ENCODE measurements around the gene DNER.

GRCh38 chr2:229528846-229529245, 185.5 kb downstream of the DNER start:
- TF ChIP-seq TCF7 (CRISPR knock-in tag; IDR thresholded peaks at IDR 0.05; ENCODE audit: low read depth): no peak
- TF ChIP-seq, protein P1, sequence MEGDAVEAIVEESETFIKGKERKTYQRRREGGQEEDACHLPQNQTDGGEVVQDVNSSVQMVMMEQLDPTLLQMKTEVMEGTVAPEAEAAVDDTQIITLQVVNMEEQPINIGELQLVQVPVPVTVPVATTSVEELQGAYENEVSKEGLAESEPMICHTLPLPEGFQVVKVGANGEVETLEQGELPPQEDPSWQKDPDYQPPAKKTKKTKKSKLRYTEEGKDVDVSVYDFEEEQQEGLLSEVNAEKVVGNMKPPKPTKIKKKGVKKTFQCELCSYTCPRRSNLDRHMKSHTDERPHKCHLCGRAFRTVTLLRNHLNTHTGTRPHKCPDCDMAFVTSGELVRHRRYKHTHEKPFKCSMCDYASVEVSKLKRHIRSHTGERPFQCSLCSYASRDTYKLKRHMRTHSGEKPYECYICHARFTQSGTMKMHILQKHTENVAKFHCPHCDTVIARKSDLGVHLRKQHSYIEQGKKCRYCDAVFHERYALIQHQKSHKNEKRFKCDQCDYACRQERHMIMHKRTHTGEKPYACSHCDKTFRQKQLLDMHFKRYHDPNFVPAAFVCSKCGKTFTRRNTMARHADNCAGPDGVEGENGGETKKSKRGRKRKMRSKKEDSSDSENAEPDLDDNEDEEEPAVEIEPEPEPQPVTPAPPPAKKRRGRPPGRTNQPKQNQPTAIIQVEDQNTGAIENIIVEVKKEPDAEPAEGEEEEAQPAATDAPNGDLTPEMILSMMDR (IDR thresholded peaks at IDR 0.05): no peak
- TF ChIP-seq ZNF121 (CRISPR knock-in tag; IDR thresholded peaks at IDR 0.05): no peak
- no peak for TF ChIP-seq ZNF263 (CRISPR knock-in tag; IDR thresholded peaks at IDR 0.05; ENCODE audit: low read depth)
- no peak for TF ChIP-seq MXD4 (CRISPR knock-in tag; IDR thresholded peaks at IDR 0.05; ENCODE audit: borderline replicate concordance)
- TF ChIP-seq HMGA2 (CRISPR knock-in tag; IDR thresholded peaks at IDR 0.05): no peak
- TF ChIP-seq ZBTB43 (CRISPR knock-in tag; IDR thresholded peaks at IDR 0.05): no peak
- TF ChIP-seq TEAD1 (CRISPR knock-in tag; IDR thresholded peaks at IDR 0.05): no peak
- TF ChIP-seq ZBTB21 (CRISPR knock-in tag; IDR thresholded peaks at IDR 0.05; ENCODE audit: borderline replicate concordance): no peak
- TF ChIP-seq NFE2L1 (CRISPR knock-in tag; IDR thresholded peaks at IDR 0.05): no peak
- TF ChIP-seq, protein P2, sequence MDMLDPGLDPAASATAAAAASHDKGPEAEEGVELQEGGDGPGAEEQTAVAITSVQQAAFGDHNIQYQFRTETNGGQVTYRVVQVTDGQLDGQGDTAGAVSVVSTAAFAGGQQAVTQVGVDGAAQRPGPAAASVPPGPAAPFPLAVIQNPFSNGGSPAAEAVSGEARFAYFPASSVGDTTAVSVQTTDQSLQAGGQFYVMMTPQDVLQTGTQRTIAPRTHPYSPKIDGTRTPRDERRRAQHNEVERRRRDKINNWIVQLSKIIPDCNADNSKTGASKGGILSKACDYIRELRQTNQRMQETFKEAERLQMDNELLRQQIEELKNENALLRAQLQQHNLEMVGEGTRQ (CRISPR knock-in tag; IDR thresholded peaks at IDR 0.05): no peak
- TF ChIP-seq HMGXB4 (CRISPR knock-in tag; IDR thresholded peaks at IDR 0.05): no peak

All from WTC11 (cell line).